C4-2B (cell line): ENCODE data around the gene SPRED2.

ENCODE experiments used
- CTCF ChIP-seq: fragments of 450-650 bp; conservative IDR thresholded peaks from 2 replicates; pipeline ENCODE4 v1.5.1; 2017; ENCODE audit warnings: mild to moderate bottlenecking
- ZFX ChIP-seq: fragments of 450-650 bp; IDR thresholded peaks from 2 replicates; pipeline ENCODE4 v1.6.1; 2017

- TF ChIP-seq CTCF = no peak
- TF ChIP-seq ZFX = no peak
Observed at GRCh38 chr2:65282477-65283053, 149.8 kb downstream of the SPRED2 start.
